IMR-90 (cell line): ENCODE measurements around the gene PKHD1. TPM values are rescaled to one million over a fixed set of nuclear protein-coding genes. Genes with fewer than 3 reads are reported as not detected.

ENCODE experiments used
- ATAC-seq: fragments of 200-7000 bp; cut with Tn5 transposase; 2 replicates; pipeline ENCODE4 v1.9.1; 2020; ENCODE audit warnings: low read depth, mild to moderate bottlenecking, moderate library complexity
- BruUV-seq: library from RNA; stranded (reverse); fragments of 400-500 nt; replicated peaks from 2 replicates; lab custom pipeline; 2021; lab: Mats Ljungman, UMichigan
- CTCF ChIA-PET: fragments of 300-600 bp; formaldehyde crosslinking; extraction: SDS; loops from one replicate; lab custom pipeline; 2021; ENCODE audit warnings: antibody characterized with exemption; lab: Yijun Ruan, JAX
- POLR2A ChIA-PET: fragments of 300-600 bp; sonication (Branson Sonifier 250); formaldehyde crosslinking; loops from one replicate; lab custom pipeline; 2022; ENCODE audit warnings: antibody characterized with exemption; ENCODE audit not compliant: unreplicated experiment; lab: Charles Lee
- DNase-seq: peaks from one replicate; pipeline ENCODE4 v3.0.0; 2013
- H2AFZ ChIP-seq: replicated peaks from 2 replicates; pipeline ENCODE3; 2013; ENCODE audit warnings: low read length, mild to moderate bottlenecking; ENCODE audit not compliant: poor library complexity
- H2AK5ac ChIP-seq: 2 replicates; pipeline ENCODE4 v1.6.1; 2013; ENCODE audit warnings: low read depth, low read length, inconsistent platforms
- H2AK9ac ChIP-seq: replicated peaks from 2 replicates; pipeline ENCODE3; 2013; ENCODE audit warnings: mild to moderate bottlenecking, low read depth, low read length, moderate library complexity; ENCODE audit not compliant: poor library complexity
- H2BK120ac ChIP-seq: 2 replicates; pipeline ENCODE4 v1.6.1; 2013; ENCODE audit warnings: low read depth, low read length, inconsistent platforms
- H2BK15ac ChIP-seq: 3 replicates; pipeline ENCODE4 v1.6.1; 2013; ENCODE audit warnings: low read depth, low read length, inconsistent platforms
- H2BK20ac ChIP-seq: 2 replicates; pipeline ENCODE4 v1.6.1; 2013; ENCODE audit warnings: low read depth, mild to moderate bottlenecking, inconsistent platforms, low read length, moderate library complexity
- H2BK5ac ChIP-seq: 2 replicates; pipeline ENCODE4 v1.6.1; 2013; ENCODE audit warnings: mild to moderate bottlenecking, low read depth, low read length, inconsistent platforms; ENCODE audit not compliant: poor library complexity, severe bottlenecking
- H3K14ac ChIP-seq: replicated peaks from 2 replicates; pipeline ENCODE4 v1.6.1; 2013; ENCODE audit warnings: low read depth, low read length, inconsistent platforms
- H3K18ac ChIP-seq: 2 replicates; pipeline ENCODE4 v1.6.1; 2013; ENCODE audit warnings: low read depth, low read length, control low read depth
- H3K23ac ChIP-seq: 2 replicates; pipeline ENCODE4 v1.6.1; 2013; ENCODE audit warnings: low read depth, low read length, inconsistent platforms
- H3K27ac ChIP-seq: 2 replicates; pipeline ENCODE4 v1.5.1; 2013; ENCODE audit warnings: mild to moderate bottlenecking, control low read depth, low read length; ENCODE audit not compliant: insufficient read depth
- H3K27me3 ChIP-seq: 2 replicates; pipeline ENCODE4 v1.6.1; 2013; ENCODE audit warnings: low read length; ENCODE audit not compliant: control insufficient read depth, insufficient read depth
- H3K36me3 ChIP-seq: 2 replicates; pipeline ENCODE4 v1.6.1; 2013; ENCODE audit warnings: low read length, mixed read lengths; ENCODE audit not compliant: control insufficient read depth, insufficient read depth
- H3K4ac ChIP-seq: 2 replicates; pipeline ENCODE4 v1.6.1; 2013; ENCODE audit warnings: low read depth, low read length, inconsistent platforms
- H3K4me1 ChIP-seq: 2 replicates; pipeline ENCODE4 v1.6.1; 2013; ENCODE audit warnings: low read length, mixed read lengths; ENCODE audit not compliant: control insufficient read depth, insufficient read depth
- H3K4me2 ChIP-seq: 2 replicates; pipeline ENCODE4 v1.6.1; 2013; ENCODE audit warnings: low read depth, mild to moderate bottlenecking, control low read depth, low read length, moderate library complexity
- H3K4me3 ChIP-seq: 2 replicates; pipeline ENCODE4 v1.5.1; 2013; ENCODE audit warnings: low read depth, mild to moderate bottlenecking, control low read depth, low read length, moderate library complexity; ENCODE audit not compliant: insufficient read depth
- H3K56ac ChIP-seq: 2 replicates; pipeline ENCODE4 v1.6.1; 2013; ENCODE audit warnings: low read length, inconsistent platforms; ENCODE audit not compliant: insufficient read depth; ENCODE audit errors: extremely low read depth
- H3K79me1 ChIP-seq, 2 experiments: 2 replicates each; pipeline ENCODE4 v1.6.1; 2013; ENCODE audit warnings: low read length in 2 of 2, inconsistent platforms in 1 of 2, low read depth in 1 of 2
- H3K9ac ChIP-seq: 2 replicates; pipeline ENCODE4 v1.6.1; 2013; ENCODE audit warnings: low read depth, low read length, control low read depth
- H3K9me1 ChIP-seq: 2 replicates; pipeline ENCODE4 v1.6.1; 2013; ENCODE audit warnings: low read length, inconsistent platforms; ENCODE audit not compliant: insufficient read depth
- H3K9me3 ChIP-seq: 2 replicates; pipeline ENCODE4 v1.6.1; 2013; ENCODE audit warnings: low read length; ENCODE audit not compliant: control insufficient read depth, insufficient read depth
- H4K20me1 ChIP-seq: 2 replicates; pipeline ENCODE4 v1.6.1; 2013; ENCODE audit warnings: low read length, inconsistent platforms; ENCODE audit not compliant: insufficient read depth
- H4K5ac ChIP-seq: 2 replicates; pipeline ENCODE4 v1.6.1; 2013; ENCODE audit warnings: mild to moderate bottlenecking, low read depth, low read length, control low read depth
- H4K8ac ChIP-seq, 2 experiments: 2 replicates each; pipeline ENCODE4 v1.6.1; 2013; ENCODE audit warnings: low read depth in 2 of 2, low read length in 2 of 2, control low read depth in 1 of 2, inconsistent platforms in 1 of 2
- H4K91ac ChIP-seq: 2 replicates; pipeline ENCODE4 v1.6.1; 2013; ENCODE audit warnings: low read depth, low read length, inconsistent platforms; ENCODE audit not compliant: insufficient read depth
- CTCF ChIP-seq: conservative IDR thresholded peaks from 2 replicates; pipeline ENCODE4 v1.5.1; 2012; ENCODE audit warnings: mild to moderate bottlenecking, low read depth, low read length, improper control_type of control experiment
- MXI1 ChIP-seq: IDR thresholded peaks from 2 replicates; pipeline ENCODE4 v1.6.1; 2012; ENCODE audit warnings: low read depth, mild to moderate bottlenecking, low read length, moderate library complexity, borderline replicate concordance
- NFE2L2 ChIP-seq: fragments of 150-350 bp; IDR thresholded peaks from 2 replicates; pipeline ENCODE4 v1.6.1; 2016; ENCODE audit warnings: low read depth, mild to moderate bottlenecking, low read length
- SMC3 ChIP-seq: fragments of 150-350 bp; IDR thresholded peaks from 2 replicates; pipeline ENCODE4 v1.6.1; 2016; ENCODE audit warnings: low read depth, mild to moderate bottlenecking, antibody characterized with exemption, low read length, moderate library complexity
- WGBS, 2 experiments: methylation state at CpG; one replicate each; pipeline versions ENCODE4 v1.1.5 to v1.1.7; 2013; ENCODE audit warnings: missing lambda C conversion rate in 2 of 2; ENCODE audit not compliant: insufficient read length in 1 of 2; ENCODE audit errors: extremely low coverage in 2 of 2; 5-methylcytosine and 5-hydroxymethylcytosine counted together
- dilution Hi-C: fragments of 300-500 bp; cut with HindIII; formaldehyde crosslinking; loops from one replicate; pipeline ENCODE4 v1.14.3; 2018; ENCODE audit warnings: low sequenced_read_pairs; ENCODE audit not compliant: unreplicated experiment
- in situ Hi-C: fragments of 300-500 bp; cut with MboI; formaldehyde crosslinking; loops from 3 replicates; pipeline ENCODE4 v1.14.3; 2019; ENCODE audit warnings: low sequenced_read_pairs, inconsistent platforms, mixed read lengths
- intact Hi-C: fragments of 100-400 bp; cut with micrococcal nuclease; formaldehyde crosslinking; loops from 2 replicates; pipeline ENCODE4 v1.10.0; 2022
- polyA plus RNA-seq, 3 experiments: library from polyadenylated mRNA; depleted of rRNA; stranded (reverse); fragments of >200 nt; gene quantifications; 2 replicates each; pipeline ENCODE4 v1.2.3, GENCODE V29; 2012; ENCODE audit warnings: low replicate concordance in 1 of 3
- total RNA-seq: library from RNA; depleted of rRNA; stranded (reverse); fragments of >200 nt; gene quantifications from 2 replicates; pipeline ENCODE4 v1.2.3, GENCODE V29; 2012

PKHD1 gene
- total and polyA plus RNA-seq, 2 of the 4 experiments (the other 2 are of a cell fraction): not detected

DNA sequence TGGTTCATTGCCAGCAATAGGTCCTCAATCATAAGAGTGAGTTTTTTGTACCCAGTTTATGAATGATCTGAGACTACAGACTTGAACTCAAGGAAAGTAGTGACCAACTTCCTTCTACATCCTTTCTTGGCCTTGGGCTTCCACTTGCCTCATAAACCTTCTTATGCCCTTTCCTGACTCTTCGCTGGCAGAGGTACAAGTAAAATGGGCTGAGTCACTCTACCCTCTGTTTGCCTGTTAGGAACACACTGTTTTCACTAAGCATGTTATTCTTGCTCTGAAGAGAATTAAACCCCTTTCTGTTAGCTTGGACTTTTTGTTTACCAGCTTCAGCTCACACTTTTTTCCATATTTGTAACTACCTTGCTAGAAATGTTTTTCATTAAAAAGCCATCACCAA is 74.4 kb downstream of the PKHD1 start:
- CTCF ChIA-PET: interaction anchor here (0.9 kb wide), 1 partner anchor 10 kb away, joined by 3 read pairs; no protein-coding TSS in a partner anchor
- H3K56ac ChIP-seq: no peak overlapping the region
- no peak overlapping the region for H2BK120ac ChIP-seq
- no peak overlapping the region for H3K4ac ChIP-seq
- H4K8ac ChIP-seq: no peak overlapping the region
- intact Hi-C loops (no loop called here), in situ Hi-C loops (loop anchor here (10.0 to 25.0 kb wide), 2 partner anchors 158 to 1201 kb away; partner anchors contain the start of gene TFAP2B), dilution Hi-C loops (no loop called here)
- H4K20me1 ChIP-seq: no peaks in the 10 kb centered on the region
- H2BK20ac ChIP-seq: no peak overlapping the region
- no peaks in the 10 kb centered on the region for H3K9me1 ChIP-seq
- no peak overlapping the region for H4K91ac ChIP-seq
- TF ChIP-seq SMC3 (no peak), NFE2L2 (no peak), MXI1 (no peak), CTCF (no peak)
- no peak overlapping the region for H2BK15ac ChIP-seq
- no peak overlapping the region for H2AK9ac ChIP-seq
- H3K9ac ChIP-seq: no peak overlapping the region
- no peak overlapping the region for H2AK5ac ChIP-seq
- ATAC-seq (no peak), DNase-seq (no peak)
- no TSS peak for BruUV-seq
- H3K27me3 ChIP-seq: no peaks in the 10 kb centered on the region; the same call in 1 of the 2 replicates
- no peak overlapping the region for H3K18ac ChIP-seq
- H3K23ac ChIP-seq: no peak overlapping the region
- H3K4me2 ChIP-seq: no peak overlapping the region
- no peaks in the 10 kb centered on the region for H3K4me1 ChIP-seq
- no peak overlapping the region for H4K5ac ChIP-seq
- no peaks in the 10 kb centered on the region for H3K79me1 ChIP-seq
- H3K14ac ChIP-seq: no peak overlapping the region
- H2AFZ ChIP-seq: no peak overlapping the region
- no peak overlapping the region for H2BK5ac ChIP-seq
- H3K9me3 ChIP-seq: no peaks in the 10 kb centered on the region
- 67% methylated on average over 1 of the region's 1 CpG; no CpG with 5 or more reads in 1 of the 2 experiments for WGBS, 2 experiments
- H3K4me3 ChIP-seq: no peak overlapping the region
- no peaks in the 10 kb centered on the region for H3K36me3 ChIP-seq
- POLR2A ChIA-PET: no interaction called here
- H3K27ac ChIP-seq: no peak overlapping the region
